PC-9 (cell line): ENCODE results near the gene BCAS3.

Experiments
- CTCF ChIP-seq: fragments of 200-600 bp; sonication (generic); conservative IDR thresholded peaks from 2 replicates; pipeline ENCODE4 v1.6.1; 2017; ENCODE audit warnings: mixed run types, antibody characterized with exemption, mild to moderate bottlenecking, moderate library complexity
- EZH2 ChIP-seq: fragments of 200-600 bp; sonication (generic); IDR thresholded peaks from 2 replicates; pipeline ENCODE4 v1.8.0; 2017; ENCODE audit warnings: antibody characterized with exemption, low read depth

- TF ChIP-seq CTCF (no peak), EZH2 (no peak)
Measured at GRCh38 chr17:61372436-61372835, 694.8 kb downstream of the BCAS3 start.
